A549 (cell line): Measurements from ENCODE around the gene NFIA. TPM values are rescaled to one million over a fixed set of nuclear protein-coding genes. Genes with fewer than 3 reads are reported as not detected.

Experiments
- ATAC-seq, 2 experiments: fragments of 200-7000 bp in 1 of 2; fragments of >200 bp in 1 of 2; cut with Nextera tagmentation in 1 of 2; cut with Tn5 transposase in 1 of 2; 3 replicates each; pipeline versions ENCODE4 v1.8.0 to v1.9.1; 2018 to 2020; ENCODE audit warnings: mild to moderate bottlenecking in 1 of 2, moderate library complexity in 1 of 2
- CTCF ChIA-PET: fragments of 300-600 bp; sonication (Branson Sonifier 250); formaldehyde crosslinking; extraction: SDS; loops from one replicate; lab custom pipeline; 2021; ENCODE audit warnings: antibody characterized with exemption, inconsistent platforms; lab: Yijun Ruan, JAX
- POLR2A ChIA-PET: fragments of 350-600 bp; formaldehyde crosslinking; extraction: SDS; loops from one replicate; lab custom pipeline; 2021; ENCODE audit warnings: antibody characterized with exemption, inconsistent platforms; lab: Yijun Ruan, JAX
- DNase-seq, 2 experiments: peaks; one replicate each; pipeline versions ENCODE4 v3.0.0 to v3.0.0-alpha.2; 2011 to 2016; ENCODE audit warnings: low read depth in 1 of 2, low spot score in 1 of 2
- FAIRE-seq: peaks from 2 replicates; lab custom pipeline; 2011; peaks lifted over from hg19 to GRCh38; lab: Jason Lieb, UNC
- H3K27ac ChIP-seq, 2 experiments: fragments of >200 bp; sonication (Bioruptor Twin); formaldehyde crosslinking; 3 replicates each; pipeline ENCODE4 v1.5.1; 2016 to 2017
- H3K4me1 ChIP-seq: fragments of >200 bp; sonication (Bioruptor Twin); formaldehyde crosslinking; 3 replicates; pipeline ENCODE4 v1.6.1; 2016
- H3K4me2 ChIP-seq: fragments of >200 bp; sonication (Bioruptor Twin); formaldehyde crosslinking; 3 replicates; pipeline ENCODE4 v1.6.1; 2016
- H3K4me3 ChIP-seq: fragments of >200 bp; sonication (Bioruptor Twin); formaldehyde crosslinking; 3 replicates; pipeline ENCODE4 v1.5.1; 2016
- H3K9me3 ChIP-seq: fragments of >200 bp; sonication (Bioruptor Twin); formaldehyde crosslinking; 3 replicates; pipeline ENCODE4 v1.6.1; 2016
- BCL3 ChIP-seq: fragments of >200 bp; sonication (Bioruptor Twin); formaldehyde crosslinking; IDR thresholded peaks from 3 replicates; pipeline ENCODE4 v1.6.1; 2016
- BHLHE40 ChIP-seq: IDR thresholded peaks from 2 replicates; pipeline ENCODE4 v1.6.1; 2012; ENCODE audit warnings: low read depth, low read length, inconsistent platforms
- CBX8 ChIP-seq: fragments of 200-600 bp; sonication (generic); IDR thresholded peaks from 2 replicates; pipeline ENCODE4 v1.6.1; 2016
- CEBPB ChIP-seq, 2 experiments: fragments of >200 bp in 1 of 2; sonication (Bioruptor Twin) in 1 of 2; formaldehyde crosslinking in 1 of 2; IDR thresholded peaks; 2 replicates each; pipeline ENCODE4 v1.6.1; 2012 to 2016
- CHD4 ChIP-seq: fragments of 200-600 bp; sonication (generic); IDR thresholded peaks from 2 replicates; pipeline ENCODE4 v1.6.1; 2016; ENCODE audit warnings: antibody characterized with exemption, mild to moderate bottlenecking, borderline replicate concordance
- EHF ChIP-seq: fragments of 250-450 bp; sonication (Bioruptor Pico); IDR thresholded peaks from 2 replicates; pipeline ENCODE4 v1.5.0; 2020; ENCODE audit warnings: mild to moderate bottlenecking
- ELK1 ChIP-seq: fragments of 150-350 bp; IDR thresholded peaks from 2 replicates; pipeline ENCODE4 v1.6.1; 2014; ENCODE audit warnings: low read depth, mild to moderate bottlenecking, low read length
- FOSL2 ChIP-seq, 2 experiments: fragments of 450-650 bp in 1 of 2; fragments of >200 bp in 1 of 2; sonication (Bioruptor Twin) in 1 of 2; formaldehyde crosslinking; IDR thresholded peaks; 2 replicates each; pipeline versions ENCODE4 v1.5.0 to v1.6.1; 2016 to 2020; ENCODE audit warnings: mild to moderate bottlenecking in 1 of 2, moderate library complexity in 1 of 2
- FOXS1 ChIP-seq: fragments of 250-450 bp; sonication (Bioruptor Pico); IDR thresholded peaks from 2 replicates; pipeline ENCODE4 v1.5.0; 2020; ENCODE audit warnings: mild to moderate bottlenecking, moderate library complexity
- GATA3 ChIP-seq: IDR thresholded peaks from 2 replicates; pipeline ENCODE4 v1.6.1; 2012; ENCODE audit warnings: borderline replicate concordance
- HOXA7 ChIP-seq: fragments of 250-450 bp; sonication (Bioruptor Pico); IDR thresholded peaks from 2 replicates; pipeline ENCODE4 v1.5.0; 2020; ENCODE audit warnings: mild to moderate bottlenecking, moderate library complexity
- HOXB13 ChIP-seq: fragments of 250-450 bp; sonication (Bioruptor Pico); IDR thresholded peaks from 2 replicates; pipeline ENCODE4 v1.5.0; 2020; ENCODE audit warnings: low read depth, mild to moderate bottlenecking, moderate library complexity
- KDM5A ChIP-seq: fragments of 200-600 bp; sonication (generic); IDR thresholded peaks from 2 replicates; pipeline ENCODE4 v1.6.1; 2016; ENCODE audit warnings: antibody characterized with exemption, mild to moderate bottlenecking
- MAFK ChIP-seq: fragments of 450-650 bp; IDR thresholded peaks from 2 replicates; pipeline ENCODE4 v1.6.1; 2014; ENCODE audit not compliant: partially characterized antibody
- MAZ ChIP-seq: fragments of 150-350 bp; IDR thresholded peaks from 2 replicates; pipeline ENCODE4 v1.6.1; 2014; ENCODE audit warnings: antibody characterized with exemption, low read depth, low read length, borderline replicate concordance
- RARB ChIP-seq: fragments of 250-450 bp; sonication (Bioruptor Pico); IDR thresholded peaks from 2 replicates; pipeline ENCODE4 v1.8.0; 2021; ENCODE audit warnings: mild to moderate bottlenecking, moderate library complexity
- RCOR1 ChIP-seq: fragments of 150-350 bp; IDR thresholded peaks from 2 replicates; pipeline ENCODE4 v1.6.1; 2014; ENCODE audit warnings: antibody characterized with exemption, low read length, low read depth
- REST ChIP-seq: fragments of 200-600 bp; sonication (generic); IDR thresholded peaks from 2 replicates; pipeline ENCODE4 v1.6.1; 2016; ENCODE audit warnings: antibody characterized with exemption, mild to moderate bottlenecking, moderate library complexity
- TFCP2L1 ChIP-seq: fragments of 250-450 bp; sonication (Bioruptor Pico); IDR thresholded peaks from 2 replicates; pipeline ENCODE4 v1.5.0; 2021; ENCODE audit warnings: mild to moderate bottlenecking
- ZNF302 ChIP-seq: fragments of 250-450 bp; sonication (Bioruptor Pico); IDR thresholded peaks from 2 replicates; pipeline ENCODE4 v1.9.0; 2021; ENCODE audit warnings: inconsistent platforms, mild to moderate bottlenecking, moderate library complexity
- ZSCAN20 ChIP-seq: fragments of 250-450 bp; sonication (Bioruptor Pico); IDR thresholded peaks from 2 replicates; pipeline ENCODE4 v1.8.0; 2022; ENCODE audit warnings: mild to moderate bottlenecking, moderate library complexity
- WGBS: methylation state at CpG from one replicate; pipeline ENCODE4 v1.1.6; 2017; ENCODE audit errors: missing lambda C conversion rate; 5-methylcytosine and 5-hydroxymethylcytosine counted together
- polyA plus RNA-seq, 4 experiments: library from polyadenylated mRNA; depleted of rRNA in 3 of 4; stranded (reverse); fragments of >200 nt; fragmentation: RNase III in 1 of 4; extraction: RNeasy Plus Mini Kit Qiagen cat#74134 plus additional on column Dnase treatment in 1 of 4; gene quantifications; 2 replicates in 3 of 4; 3 replicates in 1 of 4; pipeline ENCODE4 v1.2.3, GENCODE V29; 2011 to 2017
- TF ChIP-seq, protein P1 (sequence below): fragments of 250-450 bp; sonication (Bioruptor Pico); IDR thresholded peaks from 2 replicates; pipeline ENCODE4 v1.5.0; 2020; ENCODE audit warnings: low read depth, mild to moderate bottlenecking, moderate library complexity
- TF ChIP-seq, protein P2 (sequence below): fragments of >200 bp; sonication (Bioruptor Twin); formaldehyde crosslinking; IDR thresholded peaks from 2 replicates; pipeline ENCODE4 v1.6.1; 2016
- TF ChIP-seq, protein P3 (sequence below): IDR thresholded peaks from 2 replicates; pipeline ENCODE4 v1.6.1; 2012

Gene NFIA
- polyA plus RNA-seq, 2 of the 4 experiments (the other 2 are of a cell fraction), result 6.5 to 25.8 TPM

DNA sequence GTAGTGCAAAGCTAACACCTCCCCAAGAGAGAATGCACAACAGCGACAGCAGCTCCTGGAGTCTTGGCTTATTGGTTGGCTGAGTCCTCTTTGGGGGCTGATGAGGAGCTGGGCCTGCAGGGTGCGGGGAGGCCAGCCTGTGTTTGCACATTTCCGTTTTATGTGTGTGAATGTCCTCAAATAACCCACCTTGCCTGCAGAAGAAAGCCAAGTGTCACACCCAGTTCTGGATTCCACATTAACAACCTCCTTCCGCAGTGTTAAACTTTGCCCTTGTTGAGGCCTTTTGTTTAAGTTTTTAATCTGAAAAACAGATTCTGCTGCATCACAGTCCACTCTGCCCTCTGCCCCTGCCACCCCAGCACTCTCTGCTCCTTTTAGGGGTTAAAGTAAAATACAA lies 368.1 kb downstream of the NFIA start (continued):
- TF ChIP-seq HOXA7 (CRISPR knock-in tag), result no peak
- TF ChIP-seq BCL3, result no peak
- TF ChIP-seq FOXS1 (CRISPR knock-in tag), result no peak
- TF ChIP-seq MAZ, result no peak

DNA sequence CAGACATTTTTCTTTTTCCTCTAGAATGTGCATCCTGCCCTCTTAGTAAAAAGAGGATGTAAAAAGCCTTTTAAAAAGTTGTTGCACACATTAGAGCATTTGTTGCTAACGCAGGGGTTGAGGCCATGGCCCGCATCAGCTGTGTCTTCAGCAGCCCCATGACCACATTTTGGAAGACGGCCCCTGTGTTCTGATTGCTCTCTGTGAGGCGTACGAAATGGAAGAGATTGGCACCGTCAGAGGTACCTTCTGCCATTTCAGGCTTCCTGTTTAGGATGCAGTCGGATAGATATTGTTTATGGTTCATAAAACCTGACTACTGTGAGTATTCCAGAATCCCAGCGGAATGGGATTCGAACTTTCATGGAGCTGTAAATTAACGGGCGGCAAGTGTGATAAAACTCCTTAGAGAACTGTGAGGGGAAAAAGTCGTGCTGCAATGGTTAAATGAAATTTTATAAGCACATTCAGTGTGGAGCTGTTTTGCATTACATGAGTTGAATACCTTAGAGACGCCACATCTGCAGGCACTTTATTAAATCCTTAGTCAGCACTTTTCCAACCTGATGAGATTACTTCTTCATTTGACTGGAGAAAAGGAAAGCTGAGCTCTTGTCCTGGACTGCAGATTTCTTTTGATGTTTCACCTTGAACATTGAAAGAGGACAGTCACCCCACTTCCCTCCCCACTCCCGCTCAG lies 368.7 kb downstream of the NFIA start:
- ChIA-PET POLR2A (interaction anchor here (1.3 kb wide), 1 partner anchor 401 kb away, joined by 5 read pairs; no protein-coding TSS in a partner anchor), CTCF (interaction anchor here (0.8 to 2.2 kb wide), 3 partner anchors 138 to 602 kb away, joined by 6 to 7 read pairs (median 6); no protein-coding TSS in a partner anchor)
- H3K4me3 ChIP-seq, result no peak overlapping the region
- no peak for ATAC-seq
- TF ChIP-seq FOSL2 (IDR thresholded peaks at IDR 0.05) (no peak), FOSL2 (CRISPR knock-in tag; IDR thresholded peaks at IDR 0.05) (no peak), ELK1 (no peak), CEBPB (IDR thresholded peaks at IDR 0.05) (no peak), MAFK (peak; percentile 98), GATA3 (no peak)
- peak overlapping the region; percentile 91 for H3K27ac ChIP-seq
- 77% methylated on average over 14 of the region's 14 CpGs for WGBS
- H3K9me3 ChIP-seq, result no peaks in the 10 kb centered on the region
- no peak for FAIRE-seq
- H3K4me2 ChIP-seq, result peak overlapping the region; percentile 79
- DNase-seq, result no peak
- H3K4me1 ChIP-seq, result peaks cover 57% of the 10 kb centered on the region

- no peak for TF ChIP-seq BHLHE40
- TF ChIP-seq REST, result no peak
- TF ChIP-seq TFCP2L1, result no peak
- TF ChIP-seq MAZ, result no peak
- no peak for TF ChIP-seq ZSCAN20
- no peak for TF ChIP-seq CBX8
- TF ChIP-seq, protein P1, sequence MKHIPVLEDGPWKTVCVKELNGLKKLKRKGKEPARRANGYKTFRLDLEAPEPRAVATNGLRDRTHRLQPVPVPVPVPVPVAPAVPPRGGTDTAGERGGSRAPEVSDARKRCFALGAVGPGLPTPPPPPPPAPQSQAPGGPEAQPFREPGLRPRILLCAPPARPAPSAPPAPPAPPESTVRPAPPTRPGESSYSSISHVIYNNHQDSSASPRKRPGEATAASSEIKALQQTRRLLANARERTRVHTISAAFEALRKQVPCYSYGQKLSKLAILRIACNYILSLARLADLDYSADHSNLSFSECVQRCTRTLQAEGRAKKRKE, result no peak
- no peak for TF ChIP-seq HOXB13 (CRISPR knock-in tag)
- TF ChIP-seq HOXA7 (CRISPR knock-in tag), result no peak
- TF ChIP-seq EHF (CRISPR knock-in tag), result no peak
- TF ChIP-seq RARB, result no peak
- TF ChIP-seq RCOR1, result no peak
- no peak for TF ChIP-seq KDM5A
- TF ChIP-seq, protein P2, sequence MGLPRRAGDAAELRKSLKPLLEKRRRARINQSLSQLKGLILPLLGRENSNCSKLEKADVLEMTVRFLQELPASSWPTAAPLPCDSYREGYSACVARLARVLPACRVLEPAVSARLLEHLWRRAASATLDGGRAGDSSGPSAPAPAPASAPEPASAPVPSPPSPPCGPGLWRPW, result no peak
- TF ChIP-seq, protein P3, sequence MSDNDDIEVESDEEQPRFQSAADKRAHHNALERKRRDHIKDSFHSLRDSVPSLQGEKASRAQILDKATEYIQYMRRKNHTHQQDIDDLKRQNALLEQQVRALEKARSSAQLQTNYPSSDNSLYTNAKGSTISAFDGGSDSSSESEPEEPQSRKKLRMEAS, result no peak
- no peak for TF ChIP-seq ZNF302
- no peak for TF ChIP-seq CHD4
- no peak for TF ChIP-seq CEBPB (IDR thresholded peaks at IDR 0.05)
- ChIA-PET POLR2A (interaction anchor here (1.3 kb wide), 1 partner anchor 401 kb away, joined by 5 read pairs; no protein-coding TSS in a partner anchor), CTCF (interaction anchor here (0.8 to 2.2 kb wide), 5 partner anchors 8 to 603 kb away, joined by 3 to 7 read pairs (median 6); no protein-coding TSS in a partner anchor)
- H3K9me3 ChIP-seq, result no peaks in the 10 kb centered on the region
- peaks cover 52% of the 10 kb centered on the region for H3K4me1 ChIP-seq
- no peak overlapping the region for H3K4me3 ChIP-seq
- FAIRE-seq (no peak), ATAC-seq (no peak), DNase-seq (no peak)
- H3K4me2 ChIP-seq, result peak overlapping the region; percentile 79
- 84% methylated on average over 5 of the region's 5 CpGs for WGBS
- peak overlapping the region; percentile 91 for H3K27ac ChIP-seq
Observed at GRCh38 chr1:61451572-61451968, 369.2 kb downstream of the NFIA start.
